BJ (cell line): ENCODE data around the gene CEP112. TPM values are rescaled to one million over a fixed set of nuclear protein-coding genes. Genes with fewer than 3 reads are reported as not detected.

Experiments used
- CTCF ChIA-PET: fragments of 350-600 bp; formaldehyde crosslinking; extraction: SDS; loops from one replicate; lab custom pipeline; 2021; ENCODE audit warnings: antibody characterized with exemption, inconsistent platforms; lab: Yijun Ruan, JAX
- POLR2A ChIA-PET: fragments of 300-600 bp; sonication (Branson Sonifier 250); formaldehyde crosslinking; extraction: SDS; loops from one replicate; lab custom pipeline; 2021; ENCODE audit warnings: antibody characterized with exemption; lab: Charles Lee
- DNase-seq: peaks from one replicate; pipeline ENCODE4 v3.0.0-alpha.2; 2011; ENCODE audit warnings: low read depth
- H3K27me3 ChIP-seq: 2 replicates; pipeline ENCODE4 v1.6.0; 2011; ENCODE audit warnings: low read length; ENCODE audit not compliant: control insufficient read depth, insufficient read depth
- H3K36me3 ChIP-seq: 2 replicates; pipeline ENCODE4 v1.5.1; 2011; ENCODE audit warnings: low read length; ENCODE audit not compliant: control insufficient read depth, insufficient read depth
- H3K4me3 ChIP-seq: 2 replicates; pipeline ENCODE4 v1.5.1; 2011; ENCODE audit warnings: low read depth, mild to moderate bottlenecking, control low read depth, low read length
- CTCF ChIP-seq: IDR thresholded peaks from 2 replicates; pipeline ENCODE4 v1.5.1; 2011; ENCODE audit warnings: low read depth, mild to moderate bottlenecking, control low read depth, inconsistent platforms, low read length, moderate library complexity; ENCODE audit not compliant: insufficient read depth
- polyA plus RNA-seq: library from polyadenylated mRNA; depleted of rRNA; stranded (reverse); fragments of >200 nt; gene quantifications from 2 replicates; pipeline ENCODE4 v1.2.3, GENCODE V29; 2011

The CEP112 gene
- polyA plus RNA-seq, 1 experiment: 3.3 TPM

DNA sequence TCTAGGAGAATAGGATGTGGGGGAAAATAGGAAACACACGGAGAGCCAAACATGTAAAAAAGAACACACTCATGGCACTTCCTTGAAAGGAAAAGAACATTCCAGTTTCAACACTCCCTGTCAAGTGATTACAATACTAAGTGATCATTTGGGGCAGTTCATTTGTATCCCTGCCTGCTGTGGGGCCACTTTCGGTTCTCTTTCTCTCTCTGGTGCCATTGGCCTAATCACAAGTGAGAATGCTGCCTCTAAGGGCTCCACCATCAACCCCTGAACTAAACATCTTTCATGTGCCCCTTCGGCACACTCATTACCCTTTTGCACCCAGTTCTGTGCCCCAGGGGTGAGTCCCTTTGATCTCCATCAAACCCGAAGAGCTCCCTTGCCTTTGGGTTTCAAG, 197.3 kb downstream of the CEP112 start:
- POLR2A ChIA-PET: no interaction called here
- no peaks in the 10 kb centered on the region for H3K36me3 ChIP-seq
- no peaks in the 10 kb centered on the region for H3K27me3 ChIP-seq
- CTCF ChIA-PET: no interaction called here
- DNase-seq: no peak
- TF ChIP-seq CTCF: no peak
- no peak overlapping the region for H3K4me3 ChIP-seq

DNA sequence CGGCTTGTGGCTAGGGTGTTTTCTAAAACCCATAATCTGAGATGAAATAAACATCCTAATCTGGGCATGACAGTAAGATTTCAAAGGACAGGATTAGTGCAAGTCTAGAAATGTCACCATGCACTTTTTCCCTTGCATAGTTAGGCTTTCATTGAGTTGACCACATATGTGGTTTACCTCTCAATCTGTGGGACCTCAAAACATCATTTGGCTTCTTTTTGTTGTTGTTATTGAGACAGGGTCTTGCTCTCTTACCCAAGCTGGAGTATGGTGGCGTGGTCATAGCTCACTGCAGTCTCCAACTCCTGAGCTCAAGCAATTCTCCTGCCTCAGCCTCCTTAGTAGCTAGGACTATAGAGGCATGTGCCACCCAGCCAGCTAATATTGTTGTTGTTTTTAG, 197.8 kb downstream of the CEP112 start:
- no peak for DNase-seq
- Histone ChIP-seq H3K4me3 (no peak overlapping the region), H3K36me3 (no peaks in the 10 kb centered on the region), H3K27me3 (no peaks in the 10 kb centered on the region)
- CTCF ChIA-PET: no interaction called here
- TF ChIP-seq CTCF: no peak
- POLR2A ChIA-PET: no interaction called here

- no peak for TF ChIP-seq CTCF
- no peak for DNase-seq
- H3K4me3 ChIP-seq: no peak overlapping the region
- no peaks in the 10 kb centered on the region for H3K27me3 ChIP-seq
- H3K36me3 ChIP-seq: no peaks in the 10 kb centered on the region
- CTCF ChIA-PET: interaction anchor here (0.5 kb wide), 1 partner anchor 763 kb away, joined by 3 read pairs; no protein-coding TSS in a partner anchor
- POLR2A ChIA-PET: no interaction called here
These were observed 201.3 kb downstream of the CEP112 start for GRCh38 chr17:65990593-65990992.

- no peak overlapping the region for H3K4me3 ChIP-seq
- ChIA-PET CTCF (interaction anchor here (1.7 kb wide), 1 partner anchor 10 kb away, joined by 5 read pairs; no protein-coding TSS in a partner anchor), POLR2A (no interaction called here)
- H3K27me3 ChIP-seq: no peaks in the 10 kb centered on the region
- no peaks in the 10 kb centered on the region for H3K36me3 ChIP-seq
- no peak for DNase-seq
- TF ChIP-seq CTCF: no peak
These were observed 203.5 kb downstream of the CEP112 start for GRCh38 chr17:65988451-65988850.

DNA sequence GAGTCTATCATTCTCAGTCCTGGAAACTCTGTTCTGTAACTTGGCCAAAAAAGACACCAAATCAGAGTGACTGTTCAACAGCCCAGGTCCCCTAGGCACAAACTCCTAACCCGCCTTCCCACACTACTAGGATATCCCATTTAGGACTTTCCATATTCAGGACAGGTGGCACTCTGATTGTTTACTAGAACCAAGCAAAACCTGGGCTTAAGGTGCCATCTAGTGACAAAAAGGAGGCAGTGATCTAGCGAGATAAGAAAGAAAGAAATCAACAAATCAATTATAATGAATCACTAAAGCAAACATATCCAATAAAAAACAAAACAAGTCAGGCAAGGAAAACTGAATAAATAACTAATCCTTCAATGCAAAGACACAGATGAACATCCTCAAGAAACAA, 203.9 kb downstream of the CEP112 start:
- TF ChIP-seq CTCF: peak; percentile 40
- CTCF ChIA-PET: interaction anchor here (1.7 to 2.1 kb wide), 2 partner anchors 10 to 756 kb away, joined by 5 to 9 read pairs; no protein-coding TSS in a partner anchor
- Histone ChIP-seq H3K4me3 (no peak overlapping the region), H3K36me3 (no peaks in the 10 kb centered on the region), H3K27me3 (no peaks in the 10 kb centered on the region)
- no peak for DNase-seq
- POLR2A ChIA-PET: no interaction called here
